Fibroblast of peridontal ligament (primary cell): Measurements from ENCODE around the gene CFI.
"Not testable (repeated sequence)": the region's sequence is repeated elsewhere in the genome, so short reads cannot be mapped to it uniquely, and the experiment has no call there.

ENCODE experiments used
- DNase-seq: peaks from one replicate; pipeline ENCODE4 v3.0.0-alpha.2; 2010; ENCODE audit errors: extremely low read depth

CFI gene

GRCh38 chr4:109798866-109799265, 2.9 kb downstream of the CFI start:
- DNase-seq = no peak

GRCh38 chr4:109795059-109795458, 6.7 kb downstream of the CFI start:
- no peak for DNase-seq

- DNase-seq = no peak
Observed at GRCh38 chr4:109787807-109788206, 14.0 kb downstream of the CFI start.

GRCh38 chr4:109786846-109787245, 15.0 kb downstream of the CFI start:
- no peak for DNase-seq

GRCh38 chr4:109782092-109782491, 19.7 kb downstream of the CFI start:
- not testable (repeated sequence) for DNase-seq

GRCh38 chr4:109764789-109765402, 36.9 kb downstream of the CFI start:
- no peak for DNase-seq

GRCh38 chr4:109764376-109764775, 37.4 kb downstream of the CFI start:
- DNase-seq = no peak

- no peak for DNase-seq
Observed at GRCh38 chr4:109760682-109761081, 41.1 kb downstream of the CFI start.

- no peak for DNase-seq
Observed at GRCh38 chr4:109755656-109756055, 46.1 kb downstream of the CFI start.

- no peak for DNase-seq
Observed at GRCh38 chr4:109754093-109754857, 47.5 kb downstream of the CFI start.

GRCh38 chr4:109752525-109752924, 49.3 kb downstream of the CFI start:
- no peak for DNase-seq

- DNase-seq = no peak
Observed at GRCh38 chr4:109751852-109752251, 49.9 kb downstream of the CFI start.

- no peak for DNase-seq
Observed at GRCh38 chr4:109750652-109751244, 51.1 kb downstream of the CFI start.

GRCh38 chr4:109749388-109750082, 52.3 kb downstream of the CFI start:
- no peak for DNase-seq

- no peak for DNase-seq
Observed at GRCh38 chr4:109748114-109748513, 53.7 kb downstream of the CFI start.

- DNase-seq = no peak
Observed at GRCh38 chr4:109746728-109747127, 55.1 kb downstream of the CFI start.

- no peak for DNase-seq
Observed at GRCh38 chr4:109745830-109746229, 56.0 kb downstream of the CFI start.

GRCh38 chr4:109739547-109739946, 62.3 kb downstream of the CFI start:
- no peak for DNase-seq

GRCh38 chr4:109738104-109738872, 63.5 kb downstream of the CFI start:
- DNase-seq = no peak

GRCh38 chr4:109735566-109736365, 66.0 kb downstream of the CFI start:
- DNase-seq = no peak

GRCh38 chr4:109733728-109734127, 68.1 kb downstream of the CFI start:
- no peak for DNase-seq
